ENCODE data around the gene DYNC2H1.

- TF ChIP-seq, protein P1, sequence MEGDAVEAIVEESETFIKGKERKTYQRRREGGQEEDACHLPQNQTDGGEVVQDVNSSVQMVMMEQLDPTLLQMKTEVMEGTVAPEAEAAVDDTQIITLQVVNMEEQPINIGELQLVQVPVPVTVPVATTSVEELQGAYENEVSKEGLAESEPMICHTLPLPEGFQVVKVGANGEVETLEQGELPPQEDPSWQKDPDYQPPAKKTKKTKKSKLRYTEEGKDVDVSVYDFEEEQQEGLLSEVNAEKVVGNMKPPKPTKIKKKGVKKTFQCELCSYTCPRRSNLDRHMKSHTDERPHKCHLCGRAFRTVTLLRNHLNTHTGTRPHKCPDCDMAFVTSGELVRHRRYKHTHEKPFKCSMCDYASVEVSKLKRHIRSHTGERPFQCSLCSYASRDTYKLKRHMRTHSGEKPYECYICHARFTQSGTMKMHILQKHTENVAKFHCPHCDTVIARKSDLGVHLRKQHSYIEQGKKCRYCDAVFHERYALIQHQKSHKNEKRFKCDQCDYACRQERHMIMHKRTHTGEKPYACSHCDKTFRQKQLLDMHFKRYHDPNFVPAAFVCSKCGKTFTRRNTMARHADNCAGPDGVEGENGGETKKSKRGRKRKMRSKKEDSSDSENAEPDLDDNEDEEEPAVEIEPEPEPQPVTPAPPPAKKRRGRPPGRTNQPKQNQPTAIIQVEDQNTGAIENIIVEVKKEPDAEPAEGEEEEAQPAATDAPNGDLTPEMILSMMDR (IDR thresholded peaks at IDR 0.05) = no peak
- TF ChIP-seq SIN3A (IDR thresholded peaks at IDR 0.05; ENCODE audit: borderline replicate concordance, insufficient read depth, low read depth, low read length) (no peak), POLR2AphosphoS5 (IDR thresholded peaks at IDR 0.05; ENCODE audit: low read depth, low read length) (no peak)
- TF ChIP-seq, protein P2, sequence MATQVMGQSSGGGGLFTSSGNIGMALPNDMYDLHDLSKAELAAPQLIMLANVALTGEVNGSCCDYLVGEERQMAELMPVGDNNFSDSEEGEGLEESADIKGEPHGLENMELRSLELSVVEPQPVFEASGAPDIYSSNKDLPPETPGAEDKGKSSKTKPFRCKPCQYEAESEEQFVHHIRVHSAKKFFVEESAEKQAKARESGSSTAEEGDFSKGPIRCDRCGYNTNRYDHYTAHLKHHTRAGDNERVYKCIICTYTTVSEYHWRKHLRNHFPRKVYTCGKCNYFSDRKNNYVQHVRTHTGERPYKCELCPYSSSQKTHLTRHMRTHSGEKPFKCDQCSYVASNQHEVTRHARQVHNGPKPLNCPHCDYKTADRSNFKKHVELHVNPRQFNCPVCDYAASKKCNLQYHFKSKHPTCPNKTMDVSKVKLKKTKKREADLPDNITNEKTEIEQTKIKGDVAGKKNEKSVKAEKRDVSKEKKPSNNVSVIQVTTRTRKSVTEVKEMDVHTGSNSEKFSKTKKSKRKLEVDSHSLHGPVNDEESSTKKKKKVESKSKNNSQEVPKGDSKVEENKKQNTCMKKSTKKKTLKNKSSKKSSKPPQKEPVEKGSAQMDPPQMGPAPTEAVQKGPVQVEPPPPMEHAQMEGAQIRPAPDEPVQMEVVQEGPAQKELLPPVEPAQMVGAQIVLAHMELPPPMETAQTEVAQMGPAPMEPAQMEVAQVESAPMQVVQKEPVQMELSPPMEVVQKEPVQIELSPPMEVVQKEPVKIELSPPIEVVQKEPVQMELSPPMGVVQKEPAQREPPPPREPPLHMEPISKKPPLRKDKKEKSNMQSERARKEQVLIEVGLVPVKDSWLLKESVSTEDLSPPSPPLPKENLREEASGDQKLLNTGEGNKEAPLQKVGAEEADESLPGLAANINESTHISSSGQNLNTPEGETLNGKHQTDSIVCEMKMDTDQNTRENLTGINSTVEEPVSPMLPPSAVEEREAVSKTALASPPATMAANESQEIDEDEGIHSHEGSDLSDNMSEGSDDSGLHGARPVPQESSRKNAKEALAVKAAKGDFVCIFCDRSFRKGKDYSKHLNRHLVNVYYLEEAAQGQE (IDR thresholded peaks at IDR 0.05; ENCODE audit: insufficient read depth in 1 of 2, low read depth in 2 of 2, low read length in 1 of 2) = no peak
Observed at GRCh38 chr11:103284260-103284659, 175.0 kb downstream of the DYNC2H1 start.

All from Panc1 (cell line).